Muscle layer of colon (tissue), 2 donors: Measurements from ENCODE around the gene ACBD3.

Experiments used
- H3K27ac ChIP-seq: one replicate; pipeline ENCODE4 v1.7.0; 2013; ENCODE audit warnings: low read depth, mild to moderate bottlenecking, low read length, moderate library complexity
- H3K27me3 ChIP-seq, 2 donors: one replicate each; pipeline ENCODE4 v1.7.0; 2013; ENCODE audit warnings: low read length in 2 of 2, mild to moderate bottlenecking in 2 of 2; ENCODE audit not compliant: insufficient read depth in 2 of 2, control insufficient read depth in 1 of 2
- H3K36me3 ChIP-seq: one replicate; pipeline ENCODE4 v1.7.0; 2013; ENCODE audit warnings: mild to moderate bottlenecking, low read length; ENCODE audit not compliant: insufficient read depth
- H3K4me1 ChIP-seq: one replicate; pipeline ENCODE4 v1.7.0; 2013; ENCODE audit warnings: mild to moderate bottlenecking, low read length; ENCODE audit not compliant: insufficient read depth
- H3K4me3 ChIP-seq, 2 donors: one replicate each; pipeline ENCODE4 v1.7.0; 2013; ENCODE audit warnings: low read length in 2 of 2, low read depth in 1 of 2, mild to moderate bottlenecking in 1 of 2, moderate library complexity in 1 of 2
- H3K9ac ChIP-seq: one replicate; pipeline ENCODE4 v1.7.0; 2013; ENCODE audit warnings: low read length
- H3K9me3 ChIP-seq: one replicate; pipeline ENCODE4 v1.7.0; 2013; ENCODE audit warnings: mild to moderate bottlenecking, low read length
- donor health status: abdominal sarcoma.
- donor health status: Adenocarcinoma of cecum.

The ACBD3 gene

GRCh38 chr1:226199971-226200370, 13.4 kb upstream of the ACBD3 start:
- H3K4me1 ChIP-seq = no peaks in the 10 kb centered on the region
- no peaks in the 10 kb centered on the region for H3K27me3 ChIP-seq
- no peaks in the 10 kb centered on the region for H3K9me3 ChIP-seq
- no peak overlapping the region for H3K9ac ChIP-seq
- no peaks in the 10 kb centered on the region for H3K36me3 ChIP-seq
- H3K4me3 ChIP-seq = no peak overlapping the region
- H3K27ac ChIP-seq = no peak overlapping the region

GRCh38 chr1:226195144-226195543, 8.6 kb upstream of the ACBD3 start:
- no peak overlapping the region for H3K9ac ChIP-seq

DNA sequence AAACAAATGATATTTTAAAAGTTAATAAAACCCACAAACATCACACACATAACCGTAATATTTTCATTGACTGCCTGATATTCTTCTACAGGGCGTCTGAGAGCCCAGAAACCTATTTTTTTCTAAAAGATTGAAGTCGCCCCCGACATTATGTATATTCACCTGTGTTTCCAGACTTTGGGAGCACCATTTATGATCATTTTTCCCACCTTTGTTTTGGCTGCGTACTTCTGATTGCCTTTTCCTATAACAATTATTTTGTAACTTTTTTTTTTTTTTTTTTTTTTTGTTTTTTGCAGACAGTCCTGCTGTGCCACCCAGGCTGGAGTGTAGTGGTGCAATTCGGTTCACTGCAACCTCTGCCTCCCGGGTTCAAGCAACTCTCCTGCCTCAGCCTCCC, 839 bp upstream of the ACBD3 start:
- H3K36me3 ChIP-seq = no peaks in the 10 kb centered on the region
- H3K4me1 ChIP-seq = peaks cover 24% of the 10 kb centered on the region
- peak overlapping the region; percentile 91 for H3K9ac ChIP-seq
- H3K9me3 ChIP-seq = no peaks in the 10 kb centered on the region
- H3K27me3 ChIP-seq = no peaks in the 10 kb centered on the region
- H3K27ac ChIP-seq = no peak overlapping the region
- H3K4me3 ChIP-seq = peak overlapping the region in 1 of 2 donors; percentile 89

More at GRCh38 chr1:226195144-226195543, 8.6 kb upstream of the ACBD3 start:
- H3K27me3 ChIP-seq = no peaks in the 10 kb centered on the region
- no peak overlapping the region for H3K27ac ChIP-seq
- no peaks in the 10 kb centered on the region for H3K4me1 ChIP-seq
- no peaks in the 10 kb centered on the region for H3K9me3 ChIP-seq
- no peak overlapping the region for H3K4me3 ChIP-seq
- H3K36me3 ChIP-seq = no peaks in the 10 kb centered on the region

DNA sequence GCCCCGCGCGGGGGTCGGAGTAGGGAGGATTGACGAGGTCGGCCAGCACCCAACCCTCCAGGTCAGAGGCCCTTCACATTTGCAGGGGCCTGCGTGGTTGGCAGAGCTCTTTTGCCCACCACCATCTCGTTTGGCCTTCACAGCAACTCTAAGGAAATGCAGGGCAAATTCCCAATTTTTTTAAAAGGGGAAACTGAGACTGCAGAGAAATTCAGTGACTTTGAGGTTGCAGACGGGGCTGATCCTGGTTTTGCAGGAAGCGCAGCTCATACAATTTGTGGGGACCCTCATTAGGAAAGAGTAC, 430 bp upstream of the ACBD3 start:
- Histone ChIP-seq H3K4me1 (peaks cover 28% of the 10 kb centered on the region), H3K4me3 (peak overlapping the region; percentile 87 to 89), H3K27me3 (no peaks in the 10 kb centered on the region), H3K9me3 (no peaks in the 10 kb centered on the region), H3K9ac (peak overlapping the region; percentile 91), H3K36me3 (no peaks in the 10 kb centered on the region), H3K27ac (peak overlapping the region; percentile 96)

GRCh38 chr1:226185141-226186036, 1.2 kb downstream of the ACBD3 start:
- H3K9ac ChIP-seq = peak overlapping the region; percentile 91
- peak overlapping the region; percentile 96 for H3K27ac ChIP-seq
- no peaks in the 10 kb centered on the region for H3K27me3 ChIP-seq
- H3K4me3 ChIP-seq = peak overlapping the region; percentile 87 to 89
- no peaks in the 10 kb centered on the region for H3K36me3 ChIP-seq
- H3K4me1 ChIP-seq = peaks cover 30% of the 10 kb centered on the region
- no peaks in the 10 kb centered on the region for H3K9me3 ChIP-seq

- Histone ChIP-seq H3K27ac (no peak overlapping the region), H3K4me3 (no peak overlapping the region), H3K9ac (no peak overlapping the region), H3K4me1 (peaks cover 30% of the 10 kb centered on the region), H3K36me3 (no peaks in the 10 kb centered on the region), H3K27me3 (no peaks in the 10 kb centered on the region), H3K9me3 (no peaks in the 10 kb centered on the region)
Measured at GRCh38 chr1:226181996-226182714, 4.4 kb downstream of the ACBD3 start.

- H3K9me3 ChIP-seq = no peaks in the 10 kb centered on the region
- no peak overlapping the region for H3K4me3 ChIP-seq
- H3K27me3 ChIP-seq = no peaks in the 10 kb centered on the region
- H3K9ac ChIP-seq = no peak overlapping the region
- no peak overlapping the region for H3K27ac ChIP-seq
- peaks cover under 1% of the 10 kb centered on the region for H3K4me1 ChIP-seq
- H3K36me3 ChIP-seq = no peaks in the 10 kb centered on the region
Measured at GRCh38 chr1:226176870-226177269, 9.7 kb downstream of the ACBD3 start.

DNA sequence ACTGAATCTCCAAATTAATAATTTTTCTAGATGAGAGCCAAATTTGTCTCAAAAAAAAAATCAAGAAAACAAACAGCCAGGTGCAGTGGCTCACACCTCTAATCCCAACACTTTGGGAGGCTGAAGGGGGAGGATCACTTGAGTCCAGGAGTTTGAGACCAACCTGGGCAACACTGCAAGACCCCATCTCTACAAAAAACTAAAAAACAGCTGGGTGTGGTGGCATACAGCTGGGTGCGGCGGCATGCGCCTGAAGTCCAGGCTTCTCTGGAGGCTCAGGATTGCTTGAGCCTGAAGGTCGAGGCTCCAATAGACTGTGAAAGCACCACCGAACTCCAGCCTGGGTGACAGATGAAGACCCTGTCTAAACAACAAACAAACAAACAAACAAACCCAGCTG, 14.0 kb downstream of the ACBD3 start:
- H3K27me3 ChIP-seq = no peaks in the 10 kb centered on the region
- H3K36me3 ChIP-seq = no peaks in the 10 kb centered on the region
- no peak overlapping the region for H3K27ac ChIP-seq
- no peaks in the 10 kb centered on the region for H3K4me1 ChIP-seq
- no peak overlapping the region for H3K4me3 ChIP-seq
- no peaks in the 10 kb centered on the region for H3K9me3 ChIP-seq
- no peak overlapping the region for H3K9ac ChIP-seq

- no peak overlapping the region for H3K27ac ChIP-seq
- peaks cover 26% of the 10 kb centered on the region for H3K36me3 ChIP-seq
- no peaks in the 10 kb centered on the region for H3K4me1 ChIP-seq
- no peak overlapping the region for H3K4me3 ChIP-seq
- H3K9ac ChIP-seq = no peak overlapping the region
- H3K9me3 ChIP-seq = no peaks in the 10 kb centered on the region
- no peaks in the 10 kb centered on the region for H3K27me3 ChIP-seq
Measured at GRCh38 chr1:226166341-226166740, 20.2 kb downstream of the ACBD3 start.

DNA sequence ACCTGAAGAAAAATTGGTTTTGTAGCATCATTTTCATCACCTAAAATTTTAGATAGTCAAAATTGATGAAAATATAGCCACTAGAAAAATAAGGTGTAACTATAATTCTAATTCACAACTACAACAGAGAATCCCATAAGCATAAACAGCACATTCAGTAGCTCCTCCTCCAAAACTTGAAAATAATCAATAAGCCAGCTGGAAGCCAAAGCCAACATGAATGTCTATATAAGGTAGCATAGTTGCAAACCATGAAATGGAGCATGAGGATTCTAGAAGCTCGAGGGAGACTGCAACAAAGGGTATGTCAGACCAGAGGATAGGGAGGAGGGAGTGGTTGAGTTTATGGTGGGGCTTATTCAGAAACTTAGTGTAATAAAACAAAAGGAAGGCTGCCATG, 22.4 kb downstream of the ACBD3 start:
- Histone ChIP-seq H3K4me3 (no peak overlapping the region), H3K9me3 (no peaks in the 10 kb centered on the region), H3K27me3 (no peaks in the 10 kb centered on the region), H3K27ac (no peak overlapping the region), H3K4me1 (no peaks in the 10 kb centered on the region), H3K36me3 (peaks cover 44% of the 10 kb centered on the region), H3K9ac (no peak overlapping the region)

GRCh38 chr1:226162898-226163297, 23.6 kb downstream of the ACBD3 start:
- Histone ChIP-seq H3K4me1 (no peaks in the 10 kb centered on the region), H3K9me3 (no peaks in the 10 kb centered on the region), H3K9ac (no peak overlapping the region), H3K36me3 (peaks cover 56% of the 10 kb centered on the region), H3K27me3 (no peaks in the 10 kb centered on the region), H3K27ac (no peak overlapping the region), H3K4me3 (no peak overlapping the region)
